K562 (cell line): ENCODE data around the gene UPK3BL1.
"Not testable (repeated sequence)": the region's sequence is repeated elsewhere in the genome, so short reads cannot be mapped to it uniquely, and the experiment has no call there.

Experiments
- GABPB2 ChIP-seq: fragments of 250-450 bp; sonication (Bioruptor Pico); conservative IDR thresholded peaks from 2 replicates; pipeline ENCODE4 v1.5.1; 2021; ENCODE audit warnings: mild to moderate bottlenecking
- HSF4 ChIP-seq: fragments of 250-450 bp; sonication (Bioruptor Pico); IDR thresholded peaks from 2 replicates; pipeline ENCODE4 v2.1.2; 2022; ENCODE audit warnings: mild to moderate bottlenecking, moderate library complexity, borderline replicate concordance
- NR2C1 ChIP-seq, 2 experiments: fragments of 450-650 bp; IDR thresholded peaks; 2 replicates each; pipeline ENCODE4 v1.6.1; 2017; ENCODE audit warnings: mild to moderate bottlenecking in 2 of 2, antibody characterized with exemption in 1 of 2, inconsistent platforms in 1 of 2, missing compliant biosample characterization in 1 of 2, missing genetic modification characterization in 1 of 2
- TF ChIP-seq, protein P1 (sequence below): sonication (generic); formaldehyde crosslinking; IDR thresholded peaks from 2 replicates; pipeline ENCODE4 v1.8.0; 2022; ENCODE audit warnings: missing genetic modification reagents, mild to moderate bottlenecking, borderline replicate concordance

DNA sequence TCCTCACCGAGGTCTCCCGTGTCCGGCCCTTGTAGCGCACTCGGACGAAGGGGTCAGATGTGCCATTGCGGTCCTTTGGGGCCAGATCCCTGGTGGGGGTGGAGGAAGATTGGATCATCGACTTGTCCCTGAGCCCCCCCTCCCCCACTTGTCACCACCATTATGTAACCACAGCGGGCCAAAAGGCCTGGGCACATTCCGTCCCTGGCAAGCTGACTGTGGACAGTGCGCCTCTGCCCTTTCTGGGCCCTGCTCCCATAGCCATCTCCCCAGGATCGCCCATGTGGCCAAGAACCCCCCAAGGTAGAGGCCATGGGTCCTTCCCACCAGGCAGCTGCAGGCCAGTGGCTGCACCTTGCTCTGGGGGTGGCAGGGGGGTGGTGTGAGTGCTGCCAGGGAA, 40.3 kb downstream of the UPK3BL1 start:
- TF ChIP-seq NR2C1 (IDR thresholded peaks at IDR 0.05); NR2C1 (tag; IDR thresholded peaks at IDR 0.05); HSF4 (CRISPR knock-in tag); GABPB2: not testable (repeated sequence)
- TF ChIP-seq, protein P1, sequence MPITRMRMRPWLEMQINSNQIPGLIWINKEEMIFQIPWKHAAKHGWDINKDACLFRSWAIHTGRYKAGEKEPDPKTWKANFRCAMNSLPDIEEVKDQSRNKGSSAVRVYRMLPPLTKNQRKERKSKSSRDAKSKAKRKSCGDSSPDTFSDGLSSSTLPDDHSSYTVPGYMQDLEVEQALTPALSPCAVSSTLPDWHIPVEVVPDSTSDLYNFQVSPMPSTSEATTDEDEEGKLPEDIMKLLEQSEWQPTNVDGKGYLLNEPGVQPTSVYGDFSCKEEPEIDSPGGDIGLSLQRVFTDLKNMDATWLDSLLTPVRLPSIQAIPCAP (CRISPR knock-in tag): not testable (repeated sequence)
